H1 (cell line): Measurements from ENCODE around the gene APBA3. TPM values are rescaled to one million over a fixed set of nuclear protein-coding genes. Genes with fewer than 3 reads are reported as not detected.

ENCODE experiments used
- CTCF ChIA-PET: fragments of 300-600 bp; sonication (Branson Sonifier 250); formaldehyde crosslinking; loops from one replicate; lab custom pipeline; 2021; ENCODE audit not compliant: partially characterized antibody; lab: Charles Lee
- POLR2A ChIA-PET: fragments of 300-600 bp; sonication (Branson Sonifier 250); formaldehyde crosslinking; loops from one replicate; lab custom pipeline; 2021; ENCODE audit warnings: inconsistent platforms; ENCODE audit not compliant: partially characterized antibody; lab: Charles Lee
- DNase-seq, 2 experiments: peaks; one replicate each; pipeline versions ENCODE4 v3.0.0 to v3.0.0-alpha.2; 2010 to 2022; ENCODE audit warnings: low spot score in 2 of 2, low read depth in 1 of 2, mixed read lengths in 1 of 2
- FAIRE-seq: peaks from 2 replicates; lab custom pipeline; 2011; peaks lifted over from hg19 to GRCh38; lab: Jason Lieb, UNC
- H2AFZ ChIP-seq: 2 replicates; pipeline ENCODE4 v1.8.1; 2012; ENCODE audit warnings: low read length, inconsistent platforms
- H2AK5ac ChIP-seq: 2 replicates; pipeline ENCODE4 v1.6.1; 2013; ENCODE audit warnings: low read depth, low read length
- H2BK120ac ChIP-seq: replicated peaks from 2 replicates; pipeline ENCODE3; 2013; ENCODE audit warnings: low read depth, low read length, inconsistent platforms
- H2BK12ac ChIP-seq: 2 replicates; pipeline ENCODE4 v1.6.1; 2013; ENCODE audit warnings: low read depth, low read length
- H2BK15ac ChIP-seq: 2 replicates; pipeline ENCODE4 v1.6.1; 2013; ENCODE audit warnings: low read length
- H2BK20ac ChIP-seq: 2 replicates; pipeline ENCODE4 v1.6.1; 2013; ENCODE audit warnings: low read length
- H2BK5ac ChIP-seq: 2 replicates; pipeline ENCODE4 v1.6.1; 2013; ENCODE audit warnings: low read depth, low read length
- H3K14ac ChIP-seq: 2 replicates; pipeline ENCODE4 v1.6.1; 2013; ENCODE audit warnings: inconsistent platforms; ENCODE audit not compliant: insufficient read length
- H3K18ac ChIP-seq: 2 replicates; pipeline ENCODE4 v1.6.1; 2013; ENCODE audit warnings: low read length; ENCODE audit errors: extremely low read depth
- H3K23ac ChIP-seq: 2 replicates; pipeline ENCODE4 v1.6.1; 2013; ENCODE audit warnings: inconsistent platforms; ENCODE audit not compliant: insufficient read length
- H3K23me2 ChIP-seq: 2 replicates; pipeline ENCODE4 v1.6.1; 2013; ENCODE audit warnings: low read depth, low read length
- H3K27ac ChIP-seq: 2 replicates; pipeline ENCODE4 v1.6.1; 2011; ENCODE audit warnings: low read depth, low read length, inconsistent platforms
- H3K27me3 ChIP-seq, 4 experiments: replicated peaks in 1 of 4; 1 replicate in 1 of 4; 2 replicates in 3 of 4; pipeline versions ENCODE4 v1.6.1 to v1.8.1; 2011 to 2013; ENCODE audit warnings: low read length in 3 of 4, mild to moderate bottlenecking in 3 of 4, inconsistent platforms in 2 of 4, mixed read lengths in 2 of 4, moderate library complexity in 1 of 4; ENCODE audit not compliant: control insufficient read depth in 3 of 4, insufficient read depth in 3 of 4; ENCODE audit errors: extremely low read depth in 1 of 4
- H3K36me3 ChIP-seq, 4 experiments: 2 replicates each; pipeline versions ENCODE4 v1.6.1 to v1.8.1; 2011 to 2013; ENCODE audit warnings: mild to moderate bottlenecking in 4 of 4, low read length in 3 of 4, moderate library complexity in 2 of 4, control low read depth in 1 of 4, inconsistent platforms in 1 of 4; ENCODE audit not compliant: insufficient read depth in 4 of 4, control insufficient read depth in 2 of 4
- H3K4ac ChIP-seq: replicated peaks from 2 replicates; pipeline ENCODE3; 2013; ENCODE audit warnings: low read length, low read depth, mixed read lengths, inconsistent platforms; ENCODE audit not compliant: insufficient read length
- H3K4me1 ChIP-seq, 4 experiments: replicated peaks in 1 of 4; 1 replicate in 1 of 4; 2 replicates in 3 of 4; pipeline versions ENCODE4 v1.6.1 to v1.8.1; 2011 to 2013; ENCODE audit warnings: low read length in 3 of 4, inconsistent platforms in 2 of 4, mixed read lengths in 1 of 4; ENCODE audit not compliant: insufficient read depth in 4 of 4, control insufficient read depth in 3 of 4
- H3K4me2 ChIP-seq, 2 experiments: 2 replicates each; pipeline versions ENCODE4 v1.6.1 to v1.8.1; 2011 to 2013; ENCODE audit warnings: low read depth in 2 of 2, low read length in 2 of 2, control low read depth in 1 of 2, inconsistent platforms in 1 of 2, mild to moderate bottlenecking in 1 of 2; ENCODE audit not compliant: insufficient read depth in 1 of 2
- H3K4me3 ChIP-seq, 4 experiments: fragments of 200-600, 300-600 bp in 1 of 4; sonication (generic), shearing (Covaris generic), sonication (Bioruptor Twin) in 1 of 4; 2 replicates each; pipeline versions ENCODE4 v1.5.1 to v1.8.1; 2011 to 2016; ENCODE audit warnings: low read length in 4 of 4, low read depth in 3 of 4, control low read depth in 2 of 4, inconsistent platforms in 2 of 4, mild to moderate bottlenecking in 2 of 4, mixed read lengths in 1 of 4, moderate library complexity in 1 of 4; ENCODE audit not compliant: insufficient read depth in 2 of 4; ENCODE audit errors: extremely low read depth in 1 of 4
- H3K56ac ChIP-seq: replicated peaks from 2 replicates; pipeline ENCODE3; 2013; ENCODE audit warnings: low read depth, mild to moderate bottlenecking, mixed read lengths, low read length, inconsistent platforms; ENCODE audit not compliant: insufficient read length
- H3K79me1 ChIP-seq: 2 replicates; pipeline ENCODE4 v1.6.1; 2013; ENCODE audit warnings: low read depth, low read length, control low read depth
- H3K79me2 ChIP-seq, 2 experiments: 2 replicates each; pipeline versions ENCODE4 v1.6.1 to v1.8.1; 2012 to 2013; ENCODE audit warnings: low read length in 2 of 2, mild to moderate bottlenecking in 2 of 2, inconsistent platforms in 1 of 2; ENCODE audit not compliant: insufficient read depth in 2 of 2, control insufficient read depth in 1 of 2
- H3K9ac ChIP-seq, 4 experiments: replicated peaks in 1 of 4; 1 replicate in 1 of 4; 2 replicates in 3 of 4; pipeline versions ENCODE4 v1.6.1 to v1.8.1; 2011 to 2013; ENCODE audit warnings: low read depth in 3 of 4, low read length in 3 of 4, control low read depth in 2 of 4, mild to moderate bottlenecking in 2 of 4, moderate library complexity in 2 of 4, inconsistent platforms in 1 of 4; ENCODE audit errors: extremely low read depth in 1 of 4
- H3K9me3 ChIP-seq, 2 experiments: 2 replicates each; pipeline versions ENCODE4 v1.6.1 to v1.8.1; 2012 to 2013; ENCODE audit warnings: mild to moderate bottlenecking in 2 of 2, moderate library complexity in 2 of 2, control low read depth in 1 of 2, inconsistent platforms in 1 of 2, low read depth in 1 of 2, low read length in 1 of 2, mixed read lengths in 1 of 2; ENCODE audit not compliant: insufficient read depth in 2 of 2
- H4K20me1 ChIP-seq, 2 experiments: replicated peaks in 1 of 2; 2 replicates each; pipeline versions ENCODE3 to v1.8.1; 2011 to 2013; ENCODE audit warnings: inconsistent platforms in 2 of 2, low read length in 2 of 2, mild to moderate bottlenecking in 1 of 2; ENCODE audit not compliant: insufficient read depth in 2 of 2, control insufficient read depth in 1 of 2
- H4K5ac ChIP-seq: 2 replicates; pipeline ENCODE4 v1.6.1; 2013; ENCODE audit warnings: low read length, low read depth, mixed read lengths, inconsistent platforms; ENCODE audit not compliant: insufficient read length
- H4K8ac ChIP-seq: 2 replicates; pipeline ENCODE4 v1.8.0; 2013; ENCODE audit warnings: mild to moderate bottlenecking, moderate library complexity, low read length, inconsistent platforms; ENCODE audit not compliant: insufficient read depth; ENCODE audit errors: extremely low read depth
- H4K91ac ChIP-seq: replicated peaks from 2 replicates; pipeline ENCODE3; 2013; ENCODE audit warnings: low read length, mixed read lengths, inconsistent platforms; ENCODE audit not compliant: insufficient read length
- GTF2F1 ChIP-seq: IDR thresholded peaks from 2 replicates; pipeline ENCODE4 v1.6.1; 2012; ENCODE audit warnings: low read depth, low read length, improper control_type of control experiment, borderline replicate concordance
- RAD21 ChIP-seq, 2 experiments: IDR thresholded peaks in 1 of 2; conservative IDR thresholded peaks in 1 of 2; 2 replicates each; pipeline ENCODE4 v1.6.1; 2011; ENCODE audit warnings: low read depth in 2 of 2, low read length in 2 of 2, improper control_type of control experiment in 1 of 2, inconsistent platforms in 1 of 2, mild to moderate bottlenecking in 1 of 2, moderate library complexity in 1 of 2
- SIRT6 ChIP-seq: IDR thresholded peaks from one replicate; pipeline ENCODE4 v1.7.1; 2012; ENCODE audit warnings: low read length, inconsistent platforms
- WGBS, 2 experiments: shearing (Covaris generic) in 1 of 2; methylation state at CpG; one replicate each; pipeline versions ENCODE4 v1.1.6 to v1.1.7; 2013 to 2015; ENCODE audit warnings: low lambda C conversion rate in 2 of 2, mixed read lengths in 2 of 2, inconsistent platforms in 1 of 2, low coverage in 1 of 2, missing lambda C conversion rate in 1 of 2; ENCODE audit not compliant: insufficient replicate concordance in 2 of 2, insufficient coverage in 1 of 2, insufficient read length in 1 of 2; ENCODE audit errors: extremely low coverage in 1 of 2, missing lambda C conversion rate in 1 of 2; 5-methylcytosine and 5-hydroxymethylcytosine counted together
- polyA plus RNA-seq, 7 experiments: library from polyadenylated mRNA; depleted of rRNA in 3 of 7; stranded (reverse) in 5 of 7; unstranded in 2 of 7; fragments of >200 nt in 5 of 7; fragments of 200-250 nt in 2 of 7; gene quantifications; 1 replicate in 5 of 7; 2 replicates in 1 of 7; 4 replicates in 1 of 7; pipeline versions ENCODE4 v1.2.1 to v1.2.3, GENCODE V29; 2011 to 2013; ENCODE audit warnings: missing spikeins in 2 of 7, mixed read lengths in 2 of 7
- total RNA-seq: library from RNA; stranded (reverse); fragmentation: NEBNext Ultra II Directional; extraction: Animal tissue kit (Norgen Biotek cat#: 25700); gene quantifications from 2 replicates; pipeline ENCODE4 v1.2.1, GENCODE V29; 2021

The APBA3 gene
- total and polyA plus RNA-seq, 2 of the 8 experiments (the other 6 are each of a cell fraction or from before 2014, with no cell fraction given) = 21.4 to 36.9 TPM

DNA sequence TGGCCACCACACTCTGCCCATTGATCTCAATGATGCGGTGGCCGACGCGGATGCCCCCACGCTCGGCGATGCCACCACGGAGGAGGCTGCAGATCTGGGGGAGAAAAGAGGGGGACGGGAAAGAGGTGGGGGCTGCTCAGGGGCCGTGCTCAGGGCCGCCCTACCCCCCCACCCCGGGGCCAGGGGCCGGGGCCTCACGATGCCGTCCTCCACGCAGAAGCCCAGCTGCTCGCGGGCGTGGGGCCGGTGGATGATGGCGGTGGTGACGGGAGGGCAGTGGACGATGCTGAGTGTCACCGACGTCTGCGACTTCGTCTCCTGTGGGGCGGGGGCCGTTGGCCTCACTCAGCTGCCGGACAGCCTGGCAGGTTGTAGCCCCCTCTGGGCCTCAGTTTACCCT lies 10.3 kb downstream of the APBA3 start:
- CTCF ChIA-PET = interaction anchor here (0.6 to 1.7 kb wide), 4 partner anchors 18 to 353 kb away, joined by 3 to 5 read pairs (median 3); no protein-coding TSS in a partner anchor
- POLR2A ChIA-PET = interaction anchor here (1.4 to 1.6 kb wide), 2 partner anchors 8 to 11 kb away, joined by 4 to 6 read pairs; partner anchors contain the start of genes APBA3 and MRPL54
- no peaks in the 10 kb centered on the region for H3K4me1 ChIP-seq
- no peak overlapping the region for H3K9ac ChIP-seq
- TF ChIP-seq GTF2F1 = no peak
- no peak for TF ChIP-seq RAD21 (IDR thresholded peaks at IDR 0.05 in 1 of 2, conservative IDR thresholded peaks at IDR 0.05 in 1 of 2; ENCODE audit: low read depth in 2 of 2, low read length in 2 of 2)
- TF ChIP-seq SIRT6 = no peak
- no peak overlapping the region for H3K27ac ChIP-seq
- H3K79me2 ChIP-seq = no peaks in the 10 kb centered on the region
- no CpG with 5 or more reads among the region's 30 CpGs for WGBS, 2 experiments
- H3K79me1 ChIP-seq = no peaks in the 10 kb centered on the region
- H2BK15ac ChIP-seq = no peak overlapping the region
- no peak overlapping the region for H2BK20ac ChIP-seq
- H2BK12ac ChIP-seq = no peak overlapping the region
- H3K14ac ChIP-seq = no peak overlapping the region
- H2BK5ac ChIP-seq = no peak overlapping the region
- no peak overlapping the region for H2AK5ac ChIP-seq
- H3K23ac ChIP-seq = no peak overlapping the region
- H3K27me3 ChIP-seq = no peaks in the 10 kb centered on the region
- H2BK120ac ChIP-seq = no peak overlapping the region
- no peak overlapping the region for H4K5ac ChIP-seq
- no peak overlapping the region for H3K4me2 ChIP-seq
- H4K8ac ChIP-seq = no peak overlapping the region
- H3K4ac ChIP-seq = no peak overlapping the region
- DNase-seq (no peak), FAIRE-seq (no peak)
- H4K91ac ChIP-seq = no peak overlapping the region
- H3K36me3 ChIP-seq = peaks cover 0 to 26% (median 12%) of the 10 kb centered on the region in 4 experiments; a peak in 4 of 8 replicates
- H4K20me1 ChIP-seq = peaks cover 0 to 6% of the 10 kb centered on the region in 2 experiments
- no peaks in the 10 kb centered on the region for H3K9me3 ChIP-seq
- no peaks in the 10 kb centered on the region for H3K23me2 ChIP-seq
- H3K18ac ChIP-seq = no peak overlapping the region
- H2AFZ ChIP-seq = no peak overlapping the region
- no peak overlapping the region for H3K56ac ChIP-seq
- no peak overlapping the region for H3K4me3 ChIP-seq
